HG02623 (cell line): ENCODE results near the gene WDR37.
"Not testable (repeated sequence)": the region's sequence is repeated elsewhere in the genome, so short reads cannot be mapped to it uniquely, and the experiment has no call there.

Experiments used
- ATAC-seq: cut with Tn5 transposase; IDR thresholded peaks from one replicate; pipeline ENCODE4 v1.9.1; 2021; ENCODE audit warnings: moderate library complexity; ENCODE audit not compliant: unreplicated experiment

Gene WDR37

DNA sequence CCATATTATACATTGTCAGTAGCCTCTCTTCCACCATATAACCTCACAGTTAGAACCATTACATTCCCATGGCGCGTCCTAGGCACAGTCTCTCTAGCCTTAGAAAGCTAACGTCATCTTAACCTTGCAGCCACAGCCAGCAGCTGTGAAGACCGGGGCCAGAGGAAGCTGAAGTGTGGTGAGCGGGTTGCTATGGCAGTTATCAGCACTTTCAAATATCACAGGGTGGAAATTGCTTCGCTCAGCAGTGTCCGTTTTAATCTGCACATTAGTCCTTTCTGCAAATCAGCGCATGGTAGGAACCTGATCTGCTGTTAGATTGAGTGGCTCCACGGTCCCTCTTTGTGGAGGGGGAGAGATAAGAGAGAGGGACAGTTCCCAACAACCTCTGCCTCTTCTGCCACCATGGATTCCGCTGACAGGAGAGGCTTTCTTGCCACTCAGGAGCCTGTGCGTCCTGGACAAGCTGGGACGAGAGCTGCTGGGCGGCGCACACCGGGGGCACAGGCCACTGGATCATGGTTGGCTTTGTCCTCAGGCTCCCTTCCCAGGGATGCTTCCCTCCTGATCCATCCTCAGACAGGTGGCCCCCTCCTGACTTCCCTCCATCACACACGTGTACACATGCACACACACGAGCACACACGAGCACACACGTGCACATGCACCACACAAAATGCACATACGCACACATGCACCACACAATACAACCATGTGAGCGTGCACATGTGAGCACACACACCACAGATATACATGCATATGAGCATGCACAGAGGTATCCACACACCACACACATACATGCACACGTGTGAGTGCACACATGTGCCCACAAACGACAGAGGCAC is 93.8 kb downstream of the WDR37 start:
- ATAC-seq: no peak

DNA sequence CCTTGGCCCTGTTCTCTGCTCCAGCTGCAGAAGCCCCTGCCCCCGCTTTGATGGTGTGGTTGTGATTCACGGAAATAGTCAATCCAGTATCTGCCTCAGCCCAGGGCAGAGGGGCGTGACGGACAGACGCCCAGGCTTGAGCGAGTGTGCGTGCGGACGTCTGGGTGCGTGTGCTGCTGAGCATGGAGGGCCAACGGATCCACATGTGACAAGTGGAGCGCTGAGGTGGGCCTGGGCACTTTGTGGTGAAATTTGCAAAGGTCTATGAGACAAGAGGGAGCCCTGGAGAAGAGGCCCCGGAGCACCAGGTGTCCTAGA is 94.4 kb downstream of the WDR37 start:
- ATAC-seq: no peak

DNA sequence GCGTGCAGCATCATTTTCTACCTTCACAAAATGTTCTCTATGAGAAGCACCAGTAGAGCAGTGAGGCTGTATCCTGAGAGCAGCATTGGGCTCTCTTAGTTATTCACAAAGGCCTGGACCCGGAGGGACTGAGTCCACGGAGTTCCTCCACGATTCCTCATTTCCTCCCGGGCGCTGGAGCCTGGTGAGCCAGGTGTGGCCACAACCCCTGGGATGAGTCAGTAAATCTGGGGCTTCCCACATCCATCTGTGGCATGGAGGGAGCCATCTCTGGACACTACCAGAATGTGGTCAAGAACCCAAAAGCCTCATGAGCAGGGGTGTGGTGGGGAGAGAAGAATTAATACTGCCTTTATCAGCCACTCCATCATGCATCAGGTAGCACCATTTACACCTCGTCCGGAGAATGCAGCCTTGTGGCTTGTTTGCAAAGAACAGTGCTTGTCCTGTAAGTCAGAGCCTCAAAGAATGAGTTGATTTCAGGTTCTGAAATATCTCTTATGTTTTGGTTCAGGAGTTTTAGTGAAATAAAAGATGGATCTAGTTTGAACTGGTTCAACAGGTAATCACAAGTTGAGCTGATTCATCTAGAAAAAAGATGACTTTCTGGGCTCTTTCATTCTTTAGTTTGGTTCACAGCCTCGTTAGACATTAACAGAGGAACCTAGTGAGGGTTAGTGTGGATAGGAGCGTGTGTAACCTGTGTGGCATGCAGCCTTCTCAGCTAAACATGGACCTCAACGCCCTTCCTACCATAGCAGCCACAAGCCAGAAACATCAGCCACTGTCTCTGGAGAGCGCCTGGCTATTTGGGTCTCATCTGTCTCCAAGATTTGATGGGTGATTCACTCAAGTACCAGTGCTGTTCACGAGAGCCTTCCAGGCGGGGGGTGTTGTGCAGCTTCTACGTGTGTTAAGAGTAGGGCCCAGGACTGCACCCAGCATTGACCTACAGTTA is 95.2 kb downstream of the WDR37 start:
- ATAC-seq: no peak

DNA sequence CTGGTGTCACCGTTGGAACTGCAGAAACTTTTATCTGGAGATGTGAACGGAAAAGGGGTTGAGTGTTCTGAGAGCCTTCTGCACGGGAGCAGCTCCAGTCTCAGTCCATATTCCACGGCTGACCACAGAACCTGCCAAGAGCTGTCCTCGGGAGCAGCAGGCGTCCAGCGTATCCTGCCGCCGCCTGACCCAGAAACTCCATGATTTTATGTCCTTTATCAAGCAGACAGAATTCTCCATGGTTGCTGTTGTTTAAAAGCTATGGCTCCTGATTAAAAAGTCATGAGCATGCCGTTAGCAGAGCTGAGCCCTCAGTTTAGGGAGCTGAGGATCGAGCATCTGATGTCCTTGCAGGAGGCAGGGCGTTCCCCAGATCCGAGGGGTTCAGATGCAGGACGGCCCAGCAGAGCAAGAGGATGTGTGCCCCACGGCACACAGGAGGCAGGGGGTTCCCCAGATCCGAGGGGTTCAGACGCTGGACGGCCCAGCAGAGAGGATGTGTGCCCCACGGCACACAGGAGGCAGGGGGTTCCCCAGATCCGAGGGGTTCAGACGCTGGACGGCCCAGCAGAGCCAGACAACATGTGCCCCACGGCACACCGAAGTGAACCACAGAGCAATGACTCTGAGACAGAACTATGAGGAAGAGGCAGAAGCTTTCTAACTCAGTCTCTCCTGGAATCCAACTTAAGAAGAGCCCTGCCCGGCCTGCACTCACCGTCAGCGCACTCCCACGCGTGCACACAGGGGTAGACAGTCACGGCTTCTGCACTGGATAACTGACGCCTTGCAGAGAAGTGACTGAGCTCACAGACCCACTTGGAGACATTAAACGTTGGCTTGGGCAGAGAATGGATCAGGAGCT is 96.4 kb downstream of the WDR37 start:
- ATAC-seq: no peak

DNA sequence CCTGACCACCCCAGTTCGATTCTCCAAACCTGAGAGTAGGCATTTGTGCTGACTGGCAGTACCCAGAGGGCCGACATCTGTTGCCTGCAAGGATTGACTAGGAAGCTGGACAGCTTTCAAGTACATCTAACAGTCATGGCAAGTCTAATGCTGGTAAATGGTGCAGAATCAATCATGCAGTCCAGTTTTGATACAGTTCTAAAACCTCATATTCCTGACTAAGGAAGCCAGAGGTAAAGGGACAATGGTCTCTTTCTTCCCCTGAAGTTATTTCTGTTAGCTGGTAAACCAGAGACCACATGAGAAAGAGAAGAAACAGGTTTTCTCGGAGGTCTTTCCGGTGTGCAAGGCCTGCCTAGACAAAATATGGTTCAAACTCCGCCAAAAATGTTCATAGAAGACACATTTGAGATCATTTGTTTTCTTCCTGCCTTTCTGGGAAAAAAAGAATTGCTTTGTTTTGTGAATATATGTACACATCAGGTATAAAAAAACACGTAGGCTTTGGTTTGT is 97.1 kb downstream of the WDR37 start:
- no peak for ATAC-seq

DNA sequence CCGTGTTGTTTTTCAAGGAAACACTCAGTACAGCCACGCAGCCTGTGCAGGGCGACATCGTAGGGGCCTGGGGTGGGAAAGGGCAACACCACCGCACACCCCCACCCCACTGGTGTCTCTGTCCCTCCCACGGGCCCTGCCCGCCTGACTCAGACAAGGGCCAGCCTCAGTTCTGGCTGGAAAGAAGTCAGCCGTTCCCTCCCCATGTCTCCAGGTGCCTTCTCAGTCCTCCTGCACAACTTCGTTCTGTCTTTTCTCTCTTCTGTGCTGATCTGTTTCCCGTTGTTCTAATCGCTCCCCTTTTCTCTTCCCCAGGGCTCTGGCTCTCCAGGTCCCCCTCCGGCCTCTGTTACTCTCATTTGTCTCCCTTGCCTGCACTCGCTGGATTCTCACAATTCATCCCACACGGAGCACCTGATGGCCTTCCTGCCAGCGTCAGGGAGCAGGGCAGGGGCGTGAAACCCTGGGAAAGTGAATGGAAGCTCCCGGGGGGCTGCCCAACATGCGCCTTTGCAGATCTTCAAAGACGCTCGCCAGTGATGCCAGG is 97.7 kb downstream of the WDR37 start:
- ATAC-seq: no peak

DNA sequence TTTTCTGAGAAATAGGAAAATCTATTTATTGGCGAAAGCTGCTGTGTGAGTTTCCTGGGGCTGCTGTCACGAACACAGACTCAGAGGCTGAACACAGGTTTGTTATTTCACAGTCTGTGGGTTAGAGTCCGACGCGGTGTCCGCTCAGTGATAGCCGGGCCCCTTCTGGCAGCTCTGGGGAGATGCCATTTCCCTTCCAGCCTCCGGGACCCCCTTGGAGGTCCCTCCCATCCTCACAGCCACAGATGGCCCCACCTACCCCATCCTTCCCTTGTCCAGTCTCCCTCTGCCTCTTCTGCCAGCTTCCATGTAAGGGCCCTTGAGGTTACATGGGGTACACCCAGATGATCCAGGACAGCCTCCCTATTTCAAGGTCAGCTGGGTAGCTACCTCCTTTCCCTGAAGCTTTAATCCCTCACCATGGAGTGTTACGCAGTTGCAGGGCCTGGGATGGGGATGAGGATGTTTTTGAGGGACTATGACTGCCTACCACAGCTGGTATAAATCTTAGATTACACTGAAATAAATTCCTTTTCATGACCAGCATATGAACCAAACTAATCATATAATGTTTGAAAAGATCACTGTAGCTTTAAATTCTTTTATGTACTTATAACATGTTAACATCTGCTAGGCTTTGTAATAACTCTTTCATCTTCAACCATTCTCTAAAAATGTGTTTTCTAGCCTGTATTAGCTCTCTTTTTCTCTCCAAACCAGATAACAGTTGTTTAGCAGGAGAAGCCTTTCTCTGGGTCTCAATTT is 98.5 kb downstream of the WDR37 start:
- ATAC-seq: no peak

DNA sequence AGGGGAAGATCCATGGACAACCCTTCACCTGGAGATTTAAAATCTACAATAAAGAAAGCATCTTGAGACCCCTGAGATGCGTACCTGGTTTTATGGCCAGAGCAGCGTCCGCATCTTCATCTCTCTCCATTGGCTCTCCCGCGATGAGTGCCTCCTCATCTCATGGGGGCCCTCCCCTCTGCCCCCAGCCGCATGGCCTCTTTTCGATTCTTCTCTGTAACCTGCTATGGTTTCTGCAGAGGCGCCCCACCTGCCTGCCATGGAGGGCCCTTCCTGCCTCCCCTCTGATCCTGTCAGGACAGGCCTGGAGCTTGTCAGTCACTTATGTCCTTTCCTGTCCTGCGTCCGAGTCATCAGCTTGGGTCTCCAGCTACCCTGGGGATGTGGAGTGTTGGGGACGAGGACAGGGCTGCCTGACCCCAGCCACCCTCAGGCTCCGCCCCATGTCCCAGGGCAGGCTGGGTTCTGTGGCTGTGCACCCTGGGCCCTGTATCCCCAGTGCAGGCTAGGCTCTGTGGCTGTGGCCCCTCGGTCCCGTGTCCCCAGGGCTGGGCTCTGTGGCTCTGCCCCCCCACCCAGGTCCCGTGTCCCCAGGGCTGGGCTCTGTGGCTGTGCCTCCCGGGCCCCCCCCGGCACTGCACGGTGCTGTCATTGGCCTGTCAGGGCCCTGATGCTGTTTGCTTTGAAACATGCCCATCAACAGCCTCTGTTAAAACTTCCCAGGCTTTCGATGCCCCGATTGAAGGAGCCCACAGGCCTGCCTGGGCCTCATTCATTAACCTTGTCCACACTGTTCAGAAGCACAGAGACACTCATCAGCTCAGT is 99.8 kb downstream of the WDR37 start:
- no peak for ATAC-seq

DNA sequence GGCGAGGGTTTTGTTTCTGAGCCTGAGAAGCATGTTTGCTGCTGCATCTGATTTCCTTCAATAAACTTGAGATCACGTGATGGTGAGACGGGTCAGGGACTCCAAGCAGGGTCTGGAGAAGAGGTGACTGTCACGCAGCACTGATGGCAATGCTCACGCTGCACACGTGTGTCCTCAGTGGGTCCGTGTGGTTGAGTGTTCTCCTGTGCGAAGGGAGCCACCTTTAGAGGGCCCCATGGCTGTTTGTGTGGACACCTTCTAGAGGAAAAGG is 100.4 kb downstream of the WDR37 start:
- no peak for ATAC-seq

DNA sequence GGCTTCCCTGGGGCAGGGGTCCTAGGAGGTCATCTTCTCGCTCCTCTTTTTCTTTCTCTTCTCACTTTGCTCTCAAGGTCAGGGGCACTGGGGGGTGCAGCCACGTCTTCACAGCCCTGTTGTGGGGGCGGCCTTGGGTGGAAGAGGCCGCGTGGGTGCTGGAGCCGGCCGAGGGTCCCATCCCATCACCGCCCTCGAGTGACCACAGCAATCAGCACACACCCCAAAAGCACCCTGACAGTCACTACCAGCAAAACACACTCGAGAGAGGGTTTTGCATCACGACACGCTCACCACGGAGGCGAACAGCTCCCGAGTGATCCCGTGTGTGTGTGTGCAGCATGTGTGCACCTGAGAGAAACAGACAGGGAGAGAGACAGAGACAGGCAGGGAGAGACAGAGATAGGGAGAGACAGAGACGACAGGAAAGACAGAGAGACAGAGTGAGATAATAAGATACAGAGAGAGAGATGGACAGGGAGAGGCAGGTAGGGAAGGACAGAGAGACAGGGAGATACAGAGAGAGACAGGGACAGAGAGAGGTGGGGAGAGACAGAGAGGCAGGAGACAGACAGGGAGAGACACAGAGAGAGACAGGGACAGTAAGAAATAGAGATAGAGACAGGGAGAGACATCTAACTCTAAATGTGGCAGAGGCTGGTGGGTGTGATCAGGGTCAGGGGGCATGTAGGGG is 100.9 kb downstream of the WDR37 start:
- ATAC-seq: no peak

DNA sequence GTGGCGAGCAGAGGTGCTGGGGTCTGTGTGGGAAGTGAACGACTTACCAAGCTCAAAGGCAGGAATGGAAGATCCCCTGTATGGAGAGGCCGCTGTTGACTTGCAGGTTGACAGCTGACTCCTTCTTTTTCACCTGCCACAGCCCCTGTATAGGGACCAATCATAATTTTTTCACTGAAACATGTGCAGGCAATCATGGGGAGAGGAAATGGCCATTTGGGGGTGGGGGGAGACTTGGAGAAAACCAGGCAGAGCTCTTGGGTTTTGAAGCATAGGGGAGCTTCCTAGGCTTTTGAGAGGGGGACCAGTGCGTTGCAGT is 101.4 kb downstream of the WDR37 start:
- no peak for ATAC-seq

DNA sequence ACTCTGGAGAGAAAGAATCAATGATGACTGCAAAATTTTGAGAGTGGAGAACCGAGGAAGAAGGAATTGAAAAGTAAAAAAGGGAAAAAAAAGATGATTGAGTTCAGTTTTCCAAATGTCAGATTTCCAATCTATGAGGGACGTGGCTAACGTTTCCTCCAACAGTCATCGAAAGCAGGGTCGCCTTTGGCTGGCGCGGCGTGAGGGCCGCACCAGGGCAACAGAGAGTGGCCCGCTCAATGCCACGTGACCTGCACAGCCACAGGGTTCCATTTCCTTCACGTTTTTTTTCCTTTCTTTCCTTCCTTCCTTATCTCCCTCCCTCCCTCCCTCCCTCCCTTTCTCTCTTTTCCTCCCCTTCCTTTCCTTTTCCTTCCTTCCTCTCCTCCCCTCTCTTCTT is 101.9 kb downstream of the WDR37 start:
- no peak for ATAC-seq

DNA sequence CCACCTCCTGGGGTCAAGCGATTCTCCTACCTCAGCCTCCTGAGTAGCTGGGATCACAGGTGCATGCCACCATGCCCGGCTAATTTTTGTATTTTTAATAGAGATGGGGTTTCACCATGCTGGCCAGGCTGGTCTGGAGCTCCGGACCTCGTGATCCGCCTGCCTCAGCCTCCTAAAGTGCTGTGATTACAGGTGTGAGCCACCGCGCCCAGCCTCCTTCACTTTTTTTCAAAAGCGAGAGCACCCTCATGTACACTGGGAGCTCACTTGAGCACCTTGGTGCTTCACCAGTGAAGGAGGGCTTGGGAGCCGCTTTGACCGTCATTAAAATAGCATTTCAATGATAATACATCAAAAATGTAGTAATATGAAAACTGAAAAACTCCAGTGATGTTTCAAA is 102.4 kb downstream of the WDR37 start:
- not testable (repeated sequence) for ATAC-seq

DNA sequence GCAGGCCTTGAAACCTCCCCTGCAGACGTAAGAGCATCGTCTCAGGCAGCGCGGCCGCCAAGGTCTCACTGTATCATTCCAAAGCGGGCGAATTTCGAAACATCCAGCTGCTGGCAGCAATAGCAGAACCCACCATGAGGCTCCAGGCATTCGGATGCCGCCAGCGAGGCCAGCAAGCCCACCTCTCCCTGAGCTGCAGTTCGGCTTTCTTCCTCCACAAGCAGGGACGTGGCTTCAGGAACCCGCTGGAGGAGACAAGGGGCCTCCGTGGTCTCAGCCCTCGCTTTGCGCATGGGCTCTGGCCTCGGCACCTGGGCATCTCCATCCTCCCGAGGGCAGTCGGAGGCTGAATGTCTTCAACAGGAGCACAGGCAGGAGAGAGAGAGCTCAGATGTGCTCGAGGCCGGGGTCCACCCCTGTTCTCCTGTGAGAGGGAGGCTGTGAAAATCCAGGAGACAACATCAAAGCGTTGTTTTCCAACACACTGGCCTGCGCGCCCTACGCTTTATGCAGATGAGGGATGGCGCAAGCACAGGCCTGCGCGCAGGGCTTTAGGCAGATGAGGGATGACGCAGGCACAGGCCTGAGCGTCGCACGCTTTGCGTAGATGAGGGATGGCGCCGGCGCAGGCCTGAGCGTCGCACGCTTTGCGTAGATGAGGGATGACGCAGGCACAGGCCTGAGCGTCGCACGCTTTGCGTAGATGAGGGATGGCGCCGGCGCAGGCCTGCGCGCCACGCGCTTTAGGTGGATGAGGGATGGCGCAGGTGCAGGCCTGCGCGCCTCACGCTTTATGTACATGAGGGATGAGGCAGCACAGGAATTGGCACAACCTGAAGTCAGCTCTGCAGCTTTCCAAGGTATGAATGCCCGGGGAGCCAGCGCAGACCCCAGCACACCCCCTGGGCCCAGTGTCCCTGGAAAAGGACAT is 103.2 kb downstream of the WDR37 start:
- ATAC-seq: no peak

DNA sequence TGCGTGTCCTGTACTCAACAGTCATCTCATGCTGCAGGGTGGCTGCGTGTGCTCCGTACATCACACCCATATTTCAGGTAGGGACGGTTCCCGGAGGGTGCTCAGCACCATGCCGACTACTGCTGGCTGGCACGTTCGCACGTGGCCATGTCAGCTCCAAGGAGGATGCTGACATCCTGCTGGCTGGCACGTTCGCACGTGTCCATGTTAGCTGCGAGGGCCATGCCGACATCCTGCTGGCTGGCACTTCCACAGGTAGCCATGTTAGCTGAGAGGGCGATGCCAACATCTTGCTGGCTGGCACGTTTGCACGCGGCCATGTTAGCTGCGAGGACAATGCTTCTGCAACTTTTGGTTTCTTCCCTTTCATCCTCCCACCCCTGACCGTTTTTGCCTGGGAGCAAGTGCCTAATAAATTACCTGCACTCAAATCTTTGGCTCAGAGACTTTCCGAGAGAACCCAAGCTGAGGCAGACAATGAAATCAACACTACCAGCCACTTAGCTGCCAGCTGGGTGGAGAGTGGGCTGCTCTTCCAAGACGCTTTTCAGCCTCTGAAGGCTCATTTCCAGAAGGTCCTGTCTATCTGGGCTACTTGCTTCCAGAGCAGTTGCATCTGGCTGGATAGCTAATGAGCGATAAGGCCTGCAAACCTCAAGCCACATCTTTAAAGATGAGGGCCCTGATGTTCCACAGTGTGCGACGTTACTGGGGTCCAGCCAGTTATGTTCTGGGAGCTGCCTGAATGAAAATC is 104.6 kb downstream of the WDR37 start:
- no peak for ATAC-seq

DNA sequence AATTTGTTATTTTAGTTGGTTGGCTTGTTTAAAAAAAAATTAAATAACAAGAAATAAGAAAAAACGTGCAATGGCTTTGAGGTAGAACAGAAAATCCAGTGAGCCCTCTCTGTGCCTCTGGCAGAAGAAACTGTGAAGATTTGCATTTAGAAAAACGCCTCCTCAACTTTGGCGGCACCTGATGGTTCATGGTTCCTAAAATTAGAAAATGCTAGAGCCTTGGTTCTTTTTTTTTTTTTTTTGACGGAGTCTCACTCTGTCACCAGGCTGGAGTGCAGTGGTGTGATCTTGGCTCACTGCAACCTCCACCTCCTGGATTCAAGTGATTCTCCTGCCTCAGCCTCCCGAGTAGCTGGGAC is 105.1 kb downstream of the WDR37 start:
- not testable (repeated sequence) for ATAC-seq
